ENCODE results near the gene CCDC137. TPM values are rescaled to one million over a fixed set of nuclear protein-coding genes. Genes with fewer than 3 reads are reported as not detected.
A peak's percentile ranks its signal among the peaks of the same experiment; 100 is the strongest.

CCDC137 gene
- total RNA-seq, 1 donor from 2014 or later = 25.6 TPM

DNA sequence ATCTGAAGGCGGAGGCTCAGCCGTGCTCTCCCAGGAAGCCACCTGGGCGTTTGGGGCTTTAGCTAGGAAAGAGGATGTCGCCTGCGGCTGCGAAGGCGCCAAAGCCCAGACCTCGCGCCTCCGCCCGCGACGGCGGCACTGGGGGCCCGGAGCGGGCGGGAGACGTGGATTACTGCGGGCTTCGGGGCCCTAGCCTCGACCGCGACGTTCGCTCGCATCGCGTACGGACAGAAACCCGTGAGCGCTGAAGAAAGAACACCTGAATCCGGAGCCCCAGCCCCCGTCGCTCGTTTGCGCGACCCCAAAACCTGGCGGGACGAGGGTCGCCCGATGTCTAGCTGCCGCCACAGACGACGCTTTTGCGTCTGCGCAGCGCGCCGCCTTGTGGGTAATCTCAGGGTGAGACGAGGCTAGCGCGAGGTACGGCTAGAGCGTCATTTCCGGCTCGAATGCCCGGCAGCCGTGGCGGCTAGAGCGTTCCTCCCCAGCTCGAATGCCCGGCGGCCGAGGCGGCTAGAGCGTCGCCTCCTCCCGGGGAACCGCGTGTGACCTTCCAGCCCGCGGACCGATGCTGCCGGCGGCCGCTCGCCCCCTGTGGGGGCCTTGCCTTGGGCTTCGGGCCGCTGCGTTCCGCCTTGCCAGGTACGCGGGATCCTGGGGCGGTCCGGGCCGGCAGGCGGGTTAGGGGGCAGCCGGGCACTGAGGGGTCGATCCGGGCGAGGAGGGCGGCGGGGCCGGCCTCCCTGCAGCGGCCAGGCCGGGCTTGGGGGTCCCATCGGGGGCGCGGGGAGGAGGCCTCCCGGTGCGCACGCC, 36.6 kb downstream of the CCDC137 start, which contains the start of gene MRPL12:
TSS of gene MRPL12 (plus strand) at position 434 of the 813 bp plus-strand sequence. CDS start at position 569, 135 bp downstream.
- peak within 1 kb of the TSS; percentile 91 for H3K4me3 ChIP-seq (ENCODE audit: low read depth, low read length)
- H3K36me3 ChIP-seq (ENCODE audit: control insufficient read depth, insufficient read depth, low read length) = peaks cover 6% of the 10 kb centered on the region
- TF ChIP-seq, protein P1, sequence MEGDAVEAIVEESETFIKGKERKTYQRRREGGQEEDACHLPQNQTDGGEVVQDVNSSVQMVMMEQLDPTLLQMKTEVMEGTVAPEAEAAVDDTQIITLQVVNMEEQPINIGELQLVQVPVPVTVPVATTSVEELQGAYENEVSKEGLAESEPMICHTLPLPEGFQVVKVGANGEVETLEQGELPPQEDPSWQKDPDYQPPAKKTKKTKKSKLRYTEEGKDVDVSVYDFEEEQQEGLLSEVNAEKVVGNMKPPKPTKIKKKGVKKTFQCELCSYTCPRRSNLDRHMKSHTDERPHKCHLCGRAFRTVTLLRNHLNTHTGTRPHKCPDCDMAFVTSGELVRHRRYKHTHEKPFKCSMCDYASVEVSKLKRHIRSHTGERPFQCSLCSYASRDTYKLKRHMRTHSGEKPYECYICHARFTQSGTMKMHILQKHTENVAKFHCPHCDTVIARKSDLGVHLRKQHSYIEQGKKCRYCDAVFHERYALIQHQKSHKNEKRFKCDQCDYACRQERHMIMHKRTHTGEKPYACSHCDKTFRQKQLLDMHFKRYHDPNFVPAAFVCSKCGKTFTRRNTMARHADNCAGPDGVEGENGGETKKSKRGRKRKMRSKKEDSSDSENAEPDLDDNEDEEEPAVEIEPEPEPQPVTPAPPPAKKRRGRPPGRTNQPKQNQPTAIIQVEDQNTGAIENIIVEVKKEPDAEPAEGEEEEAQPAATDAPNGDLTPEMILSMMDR (IDR thresholded peaks at IDR 0.05; ENCODE audit: insufficient read depth, low read length, poor library complexity, severe bottlenecking) = no peak
- DNase-seq (ENCODE audit: low read depth) = peak; percentile 65
- H3K27me3 ChIP-seq (ENCODE audit: control insufficient read depth, insufficient read depth, low read length) = no peaks in the 10 kb centered on the region

DNA sequence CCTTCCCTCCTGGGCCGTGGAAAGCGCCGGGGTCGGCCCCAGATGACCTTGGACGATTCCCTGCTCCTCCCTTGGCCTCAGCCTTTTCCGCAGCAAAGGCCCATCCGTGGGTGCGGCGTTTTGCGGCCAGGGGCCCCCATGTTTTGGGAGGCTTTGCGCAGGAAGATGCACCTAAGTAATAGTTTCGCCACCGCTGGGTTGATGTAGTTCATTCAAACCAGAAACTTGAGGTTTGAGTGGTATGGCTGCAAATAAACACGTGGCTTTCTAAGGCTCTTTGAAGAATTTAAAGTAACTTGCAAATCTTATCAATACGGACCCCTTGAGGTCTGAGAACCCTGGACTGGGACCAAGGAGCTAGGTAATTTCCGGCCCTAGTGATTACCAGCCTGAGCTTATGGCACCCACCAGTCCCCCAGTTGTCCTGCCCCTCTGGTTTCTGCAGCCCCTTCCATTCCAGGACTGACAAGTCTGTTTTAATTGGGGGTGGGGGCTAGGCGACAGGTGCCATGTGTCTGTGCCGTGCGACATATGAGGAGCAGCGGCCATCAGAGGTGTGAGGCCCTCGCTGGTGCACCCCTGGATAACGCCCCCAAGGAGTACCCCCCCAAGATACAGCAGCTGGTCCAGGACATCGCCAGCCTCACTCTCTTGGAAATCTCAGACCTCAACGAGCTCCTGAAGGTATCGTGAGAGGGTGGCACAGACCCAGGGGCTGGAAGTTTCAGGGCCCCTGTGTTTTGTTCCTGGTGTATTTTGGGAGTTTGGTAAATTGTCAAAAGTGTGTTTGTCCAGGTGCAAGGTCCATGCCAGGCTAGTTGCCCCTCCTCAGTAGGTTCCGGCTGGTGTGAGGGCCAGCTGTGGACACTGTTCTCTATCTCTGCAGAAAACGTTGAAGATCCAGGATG, 37.5 kb downstream of the CCDC137 start:
- no peak for DNase-seq (ENCODE audit: low read depth)
- peak overlapping the region; percentile 91 for H3K4me3 ChIP-seq (ENCODE audit: low read depth, low read length)
- TF ChIP-seq, protein P1 (IDR thresholded peaks at IDR 0.05; ENCODE audit: insufficient read depth, low read length, poor library complexity, severe bottlenecking) = no peak
- peaks cover 6% of the 10 kb centered on the region for H3K36me3 ChIP-seq (ENCODE audit: control insufficient read depth, insufficient read depth, low read length)
- no peaks in the 10 kb centered on the region for H3K27me3 ChIP-seq (ENCODE audit: control insufficient read depth, insufficient read depth, low read length)

DNA sequence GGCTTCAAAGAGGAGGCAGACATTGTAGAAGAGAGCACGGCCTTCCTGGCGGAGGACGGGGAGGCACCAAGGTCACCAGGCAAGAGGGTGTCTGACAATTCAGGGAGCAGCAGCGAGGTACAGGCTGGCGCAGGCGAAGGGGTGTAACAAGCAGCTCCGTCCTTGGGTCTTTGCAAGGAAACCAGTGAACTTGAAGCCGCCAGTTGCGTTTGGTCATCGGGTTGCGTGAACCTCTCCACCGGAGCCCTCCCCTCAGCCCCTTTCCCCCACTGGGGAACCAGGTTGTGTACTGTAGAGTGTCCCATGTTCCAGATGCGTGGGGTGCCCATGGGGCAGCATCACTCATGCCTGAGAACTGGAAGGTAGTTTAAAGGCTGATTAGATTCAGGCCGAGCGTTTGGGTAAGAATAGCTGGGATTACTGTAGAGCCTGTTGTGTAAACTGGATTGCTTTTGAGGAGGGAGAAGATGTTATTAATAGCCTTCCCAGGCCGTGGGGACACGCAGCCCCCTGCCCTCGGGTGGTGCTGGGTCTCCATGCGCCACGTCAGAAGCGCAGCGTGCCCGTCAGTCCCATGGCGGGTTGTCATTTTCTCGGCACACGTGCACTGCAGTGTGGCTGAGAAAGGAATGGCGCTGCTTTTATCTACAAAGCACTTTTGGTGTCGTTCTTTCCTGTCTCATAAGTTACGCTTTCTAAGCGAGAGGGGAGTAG, 39.1 kb downstream of the CCDC137 start:
- TF ChIP-seq, protein P1 (IDR thresholded peaks at IDR 0.05; ENCODE audit: insufficient read depth, low read length, poor library complexity, severe bottlenecking) = no peak
- no peak for DNase-seq (ENCODE audit: low read depth)
- H3K4me3 ChIP-seq (ENCODE audit: low read depth, low read length) = no peak overlapping the region
- H3K36me3 ChIP-seq (ENCODE audit: control insufficient read depth, insufficient read depth, low read length) = peaks cover 5% of the 10 kb centered on the region
- H3K27me3 ChIP-seq (ENCODE audit: control insufficient read depth, insufficient read depth, low read length) = no peaks in the 10 kb centered on the region

DNA sequence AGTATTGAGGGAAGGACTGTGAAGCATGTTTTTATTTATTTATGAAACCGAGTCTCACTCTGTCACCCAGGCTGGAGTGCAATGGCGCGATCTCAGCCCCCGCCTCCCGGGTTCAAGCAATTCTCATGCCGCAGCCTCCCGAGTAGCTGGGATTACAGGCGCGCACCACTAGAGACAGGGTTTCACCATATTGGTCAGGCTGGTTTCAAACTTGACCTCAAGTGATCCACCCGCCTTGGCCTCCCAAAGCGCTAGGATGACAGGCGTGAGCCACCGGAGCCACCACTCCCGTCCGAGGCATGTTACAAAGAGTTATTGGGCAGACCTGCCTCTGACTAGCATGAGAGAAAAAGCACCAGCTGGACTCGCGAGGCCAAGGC, 39.7 kb downstream of the CCDC137 start:
- TF ChIP-seq, protein P1 (IDR thresholded peaks at IDR 0.05; ENCODE audit: insufficient read depth, low read length, poor library complexity, severe bottlenecking) = no peak
- no peak for DNase-seq (ENCODE audit: low read depth)
- Histone ChIP-seq H3K4me3 (ENCODE audit: low read depth, low read length) (no peak overlapping the region), H3K36me3 (ENCODE audit: control insufficient read depth, insufficient read depth, low read length) (peaks cover 3% of the 10 kb centered on the region), H3K27me3 (ENCODE audit: control insufficient read depth, insufficient read depth, low read length) (no peaks in the 10 kb centered on the region)

DNA sequence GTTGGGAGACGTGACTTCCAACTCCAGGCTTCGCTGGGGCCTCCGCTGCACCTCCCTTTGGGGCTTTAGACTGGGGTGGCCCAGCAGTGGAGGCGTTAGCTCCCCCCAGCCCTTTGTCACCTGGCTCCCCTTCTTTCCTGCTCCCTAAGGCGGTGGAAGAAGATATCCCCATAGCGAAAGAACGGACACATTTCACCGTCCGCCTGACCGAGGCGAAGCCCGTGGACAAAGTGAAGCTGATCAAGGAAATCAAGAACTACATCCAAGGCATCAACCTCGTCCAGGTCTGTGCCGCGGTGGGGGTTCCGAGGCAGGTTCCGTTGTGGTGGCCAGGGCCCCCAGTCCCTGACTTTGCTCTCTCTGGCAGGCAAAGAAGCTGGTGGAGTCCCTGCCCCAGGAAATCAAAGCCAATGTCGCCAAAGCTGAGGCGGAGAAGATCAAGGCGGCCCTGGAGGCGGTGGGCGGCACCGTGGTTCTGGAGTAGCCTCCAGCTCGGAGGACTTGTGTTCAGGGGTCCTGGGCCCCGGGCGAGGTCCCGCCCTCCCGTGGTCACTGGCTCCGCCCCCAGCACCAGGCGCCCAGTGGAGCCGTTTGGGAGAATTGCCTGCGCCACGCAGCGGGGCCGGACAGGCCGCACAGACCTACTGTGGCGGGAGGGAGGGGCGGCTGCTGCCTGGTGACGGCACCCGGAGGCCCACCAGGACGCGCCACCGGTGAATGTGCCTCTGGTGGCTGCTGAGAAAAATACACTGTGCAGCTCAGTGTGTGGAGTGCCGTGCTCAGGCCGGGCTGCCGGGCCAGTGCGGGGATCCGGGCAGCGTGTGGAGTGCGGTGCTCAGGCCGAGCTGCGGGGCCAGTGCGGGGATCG, 40.5 kb downstream of the CCDC137 start:
- Histone ChIP-seq H3K36me3 (ENCODE audit: control insufficient read depth, insufficient read depth, low read length) (peaks cover 1% of the 10 kb centered on the region), H3K27me3 (ENCODE audit: control insufficient read depth, insufficient read depth, low read length) (no peaks in the 10 kb centered on the region), H3K4me3 (ENCODE audit: low read depth, low read length) (no peak overlapping the region)
- no peak for DNase-seq (ENCODE audit: low read depth)
- TF ChIP-seq, protein P1 (IDR thresholded peaks at IDR 0.05; ENCODE audit: insufficient read depth, low read length, poor library complexity, severe bottlenecking) = no peak

Data from kidney epithelial cell (primary cell).